IMR-90 (cell line): ENCODE measurements around the gene SIK2. TPM values are rescaled to one million over a fixed set of nuclear protein-coding genes. Genes with fewer than 3 reads are reported as not detected.

Experiments
- ATAC-seq: fragments of 200-7000 bp; cut with Tn5 transposase; 2 replicates; pipeline ENCODE4 v1.9.1; 2020; ENCODE audit warnings: low read depth, mild to moderate bottlenecking, moderate library complexity
- BruUV-seq: library from RNA; stranded (reverse); fragments of 400-500 nt; replicated peaks from 2 replicates; lab custom pipeline; 2021; lab: Mats Ljungman, UMichigan
- CTCF ChIA-PET: fragments of 300-600 bp; formaldehyde crosslinking; extraction: SDS; loops from one replicate; lab custom pipeline; 2021; ENCODE audit warnings: antibody characterized with exemption; lab: Yijun Ruan, JAX
- POLR2A ChIA-PET: fragments of 300-600 bp; sonication (Branson Sonifier 250); formaldehyde crosslinking; loops from one replicate; lab custom pipeline; 2022; ENCODE audit warnings: antibody characterized with exemption; ENCODE audit not compliant: unreplicated experiment; lab: Charles Lee
- DNase-seq: peaks from one replicate; pipeline ENCODE4 v3.0.0; 2013
- H2AFZ ChIP-seq: replicated peaks from 2 replicates; pipeline ENCODE3; 2013; ENCODE audit warnings: low read length, mild to moderate bottlenecking; ENCODE audit not compliant: poor library complexity
- H2AK5ac ChIP-seq: 2 replicates; pipeline ENCODE4 v1.6.1; 2013; ENCODE audit warnings: low read depth, low read length, inconsistent platforms
- H2AK9ac ChIP-seq: replicated peaks from 2 replicates; pipeline ENCODE3; 2013; ENCODE audit warnings: mild to moderate bottlenecking, low read depth, low read length, moderate library complexity; ENCODE audit not compliant: poor library complexity
- H2BK120ac ChIP-seq: 2 replicates; pipeline ENCODE4 v1.6.1; 2013; ENCODE audit warnings: low read depth, low read length, inconsistent platforms
- H2BK15ac ChIP-seq: 3 replicates; pipeline ENCODE4 v1.6.1; 2013; ENCODE audit warnings: low read depth, low read length, inconsistent platforms
- H2BK20ac ChIP-seq: 2 replicates; pipeline ENCODE4 v1.6.1; 2013; ENCODE audit warnings: low read depth, mild to moderate bottlenecking, inconsistent platforms, low read length, moderate library complexity
- H2BK5ac ChIP-seq: 2 replicates; pipeline ENCODE4 v1.6.1; 2013; ENCODE audit warnings: mild to moderate bottlenecking, low read depth, low read length, inconsistent platforms; ENCODE audit not compliant: poor library complexity, severe bottlenecking
- H3K14ac ChIP-seq: replicated peaks from 2 replicates; pipeline ENCODE4 v1.6.1; 2013; ENCODE audit warnings: low read depth, low read length, inconsistent platforms
- H3K18ac ChIP-seq: 2 replicates; pipeline ENCODE4 v1.6.1; 2013; ENCODE audit warnings: low read depth, low read length, control low read depth
- H3K23ac ChIP-seq: 2 replicates; pipeline ENCODE4 v1.6.1; 2013; ENCODE audit warnings: low read depth, low read length, inconsistent platforms
- H3K27ac ChIP-seq: 2 replicates; pipeline ENCODE4 v1.5.1; 2013; ENCODE audit warnings: mild to moderate bottlenecking, control low read depth, low read length; ENCODE audit not compliant: insufficient read depth
- H3K27me3 ChIP-seq: 2 replicates; pipeline ENCODE4 v1.6.1; 2013; ENCODE audit warnings: low read length; ENCODE audit not compliant: control insufficient read depth, insufficient read depth
- H3K36me3 ChIP-seq: 2 replicates; pipeline ENCODE4 v1.6.1; 2013; ENCODE audit warnings: low read length, mixed read lengths; ENCODE audit not compliant: control insufficient read depth, insufficient read depth
- H3K4ac ChIP-seq: 2 replicates; pipeline ENCODE4 v1.6.1; 2013; ENCODE audit warnings: low read depth, low read length, inconsistent platforms
- H3K4me1 ChIP-seq: 2 replicates; pipeline ENCODE4 v1.6.1; 2013; ENCODE audit warnings: low read length, mixed read lengths; ENCODE audit not compliant: control insufficient read depth, insufficient read depth
- H3K4me2 ChIP-seq: 2 replicates; pipeline ENCODE4 v1.6.1; 2013; ENCODE audit warnings: low read depth, mild to moderate bottlenecking, control low read depth, low read length, moderate library complexity
- H3K4me3 ChIP-seq: 2 replicates; pipeline ENCODE4 v1.5.1; 2013; ENCODE audit warnings: low read depth, mild to moderate bottlenecking, control low read depth, low read length, moderate library complexity; ENCODE audit not compliant: insufficient read depth
- H3K56ac ChIP-seq: 2 replicates; pipeline ENCODE4 v1.6.1; 2013; ENCODE audit warnings: low read length, inconsistent platforms; ENCODE audit not compliant: insufficient read depth; ENCODE audit errors: extremely low read depth
- H3K79me1 ChIP-seq, 2 experiments: 2 replicates each; pipeline ENCODE4 v1.6.1; 2013; ENCODE audit warnings: low read length in 2 of 2, inconsistent platforms in 1 of 2, low read depth in 1 of 2
- H3K9ac ChIP-seq: 2 replicates; pipeline ENCODE4 v1.6.1; 2013; ENCODE audit warnings: low read depth, low read length, control low read depth
- H3K9me1 ChIP-seq: 2 replicates; pipeline ENCODE4 v1.6.1; 2013; ENCODE audit warnings: low read length, inconsistent platforms; ENCODE audit not compliant: insufficient read depth
- H3K9me3 ChIP-seq: 2 replicates; pipeline ENCODE4 v1.6.1; 2013; ENCODE audit warnings: low read length; ENCODE audit not compliant: control insufficient read depth, insufficient read depth
- H4K20me1 ChIP-seq: 2 replicates; pipeline ENCODE4 v1.6.1; 2013; ENCODE audit warnings: low read length, inconsistent platforms; ENCODE audit not compliant: insufficient read depth
- H4K5ac ChIP-seq: 2 replicates; pipeline ENCODE4 v1.6.1; 2013; ENCODE audit warnings: mild to moderate bottlenecking, low read depth, low read length, control low read depth
- H4K8ac ChIP-seq, 2 experiments: 2 replicates each; pipeline ENCODE4 v1.6.1; 2013; ENCODE audit warnings: low read depth in 2 of 2, low read length in 2 of 2, control low read depth in 1 of 2, inconsistent platforms in 1 of 2
- H4K91ac ChIP-seq: 2 replicates; pipeline ENCODE4 v1.6.1; 2013; ENCODE audit warnings: low read depth, low read length, inconsistent platforms; ENCODE audit not compliant: insufficient read depth
- MAFK ChIP-seq: IDR thresholded peaks from 2 replicates; pipeline ENCODE4 v1.6.1; 2012; ENCODE audit warnings: low read depth, low read length, improper control_type of control experiment
- POLR2A ChIP-seq: IDR thresholded peaks from 2 replicates; pipeline ENCODE4 v1.6.1; 2012; ENCODE audit warnings: mild to moderate bottlenecking, low read depth, low read length
- RFX5 ChIP-seq: IDR thresholded peaks from 2 replicates; pipeline ENCODE4 v1.8.0; 2012; ENCODE audit warnings: low read depth, mild to moderate bottlenecking, low read length, moderate library complexity
- WGBS, 2 experiments: methylation state at CpG; one replicate each; pipeline versions ENCODE4 v1.1.5 to v1.1.7; 2013; ENCODE audit warnings: missing lambda C conversion rate in 2 of 2; ENCODE audit not compliant: insufficient read length in 1 of 2; ENCODE audit errors: extremely low coverage in 2 of 2; 5-methylcytosine and 5-hydroxymethylcytosine counted together
- dilution Hi-C: fragments of 300-500 bp; cut with HindIII; formaldehyde crosslinking; loops from one replicate; pipeline ENCODE4 v1.14.3; 2018; ENCODE audit warnings: low sequenced_read_pairs; ENCODE audit not compliant: unreplicated experiment
- in situ Hi-C: fragments of 300-500 bp; cut with MboI; formaldehyde crosslinking; loops from 3 replicates; pipeline ENCODE4 v1.14.3; 2019; ENCODE audit warnings: low sequenced_read_pairs, inconsistent platforms, mixed read lengths
- intact Hi-C: fragments of 100-400 bp; cut with micrococcal nuclease; formaldehyde crosslinking; loops from 2 replicates; pipeline ENCODE4 v1.10.0; 2022
- polyA plus RNA-seq, 3 experiments: library from polyadenylated mRNA; depleted of rRNA; stranded (reverse); fragments of >200 nt; gene quantifications; 2 replicates each; pipeline ENCODE4 v1.2.3, GENCODE V29; 2012; ENCODE audit warnings: low replicate concordance in 1 of 3
- total RNA-seq: library from RNA; depleted of rRNA; stranded (reverse); fragments of >200 nt; gene quantifications from 2 replicates; pipeline ENCODE4 v1.2.3, GENCODE V29; 2012
- TF ChIP-seq, protein P1 (sequence below): fragments of 150-350 bp; IDR thresholded peaks from 2 replicates; pipeline ENCODE4 v1.6.1; 2016; ENCODE audit warnings: low read depth, mild to moderate bottlenecking, low read length, moderate library complexity, borderline replicate concordance
- TF ChIP-seq, protein P2 (sequence below): conservative IDR thresholded peaks from 2 replicates; pipeline ENCODE4 v1.5.1; 2012; ENCODE audit warnings: mild to moderate bottlenecking, low read depth, low read length, improper control_type of control experiment

SIK2 gene
- total and polyA plus RNA-seq, 2 of the 4 experiments (the other 2 are of a cell fraction): 7.9 to 10.4 TPM

DNA sequence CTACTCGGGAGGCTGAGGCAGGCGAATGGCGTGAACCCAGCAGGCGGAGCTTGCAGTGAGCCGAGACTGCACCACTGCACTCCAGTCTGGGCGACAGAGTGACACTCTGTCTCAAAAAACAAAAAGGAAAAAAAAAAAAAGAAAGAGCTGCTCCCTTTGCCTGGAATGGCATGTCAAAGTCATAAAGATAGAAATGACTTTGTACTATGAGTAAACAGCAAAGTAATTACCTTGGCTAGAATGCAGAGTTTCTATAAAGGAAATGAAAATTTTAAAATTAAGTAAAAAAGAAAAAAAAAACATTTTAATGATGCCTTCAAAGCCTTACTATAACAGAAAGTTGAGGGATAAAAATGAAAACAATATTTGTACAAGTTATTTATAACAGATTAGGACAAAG lies 153.8 kb downstream of the SIK2 start:
- H3K18ac ChIP-seq: no peak overlapping the region
- no TSS peak for BruUV-seq

More for the DNA sequence above, 153.8 kb downstream of the SIK2 start:
- Histone ChIP-seq H3K79me1 (peaks cover 20 to 33% of the 10 kb centered on the region in 2 experiments), H2BK5ac (no peak overlapping the region), H2BK20ac (no peak overlapping the region), H3K4me2 (no peak overlapping the region), H3K56ac (no peak overlapping the region), H3K9ac (no peak overlapping the region), H2AK5ac (no peak overlapping the region), H2AK9ac (no peak overlapping the region), H2AFZ (no peak overlapping the region), H3K27me3 (no peaks in the 10 kb centered on the region), H3K4me1 (no peaks in the 10 kb centered on the region; the same call in 1 of the 2 replicates), H2BK15ac (no peak overlapping the region), H2BK120ac (no peak overlapping the region), H3K23ac (no peak overlapping the region), H3K14ac (no peak overlapping the region), H3K4ac (no peak overlapping the region), H3K4me3 (no peak overlapping the region), H3K9me1 (0 out of 2 replicates have a peak, but pooled peaks cover 4% of the 10 kb centered on the region), H3K9me3 (no peaks in the 10 kb centered on the region), H3K27ac (no peak overlapping the region), H4K8ac (no peak overlapping the region), H4K20me1 (no peaks in the 10 kb centered on the region), H3K36me3 (peaks cover 66% of the 10 kb centered on the region), H4K5ac (no peak overlapping the region), H4K91ac (no peak overlapping the region)
- dilution Hi-C loops (no loop called here), intact Hi-C loops (no loop called here), in situ Hi-C loops (no loop called here)
- DNase-seq (no peak), ATAC-seq (no peak)
- no peak for TF ChIP-seq POLR2A
- no peak for TF ChIP-seq MAFK
- TF ChIP-seq, protein P1, sequence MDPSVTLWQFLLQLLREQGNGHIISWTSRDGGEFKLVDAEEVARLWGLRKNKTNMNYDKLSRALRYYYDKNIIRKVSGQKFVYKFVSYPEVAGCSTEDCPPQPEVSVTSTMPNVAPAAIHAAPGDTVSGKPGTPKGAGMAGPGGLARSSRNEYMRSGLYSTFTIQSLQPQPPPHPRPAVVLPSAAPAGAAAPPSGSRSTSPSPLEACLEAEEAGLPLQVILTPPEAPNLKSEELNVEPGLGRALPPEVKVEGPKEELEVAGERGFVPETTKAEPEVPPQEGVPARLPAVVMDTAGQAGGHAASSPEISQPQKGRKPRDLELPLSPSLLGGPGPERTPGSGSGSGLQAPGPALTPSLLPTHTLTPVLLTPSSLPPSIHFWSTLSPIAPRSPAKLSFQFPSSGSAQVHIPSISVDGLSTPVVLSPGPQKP: no peak
- TF ChIP-seq, protein P2, sequence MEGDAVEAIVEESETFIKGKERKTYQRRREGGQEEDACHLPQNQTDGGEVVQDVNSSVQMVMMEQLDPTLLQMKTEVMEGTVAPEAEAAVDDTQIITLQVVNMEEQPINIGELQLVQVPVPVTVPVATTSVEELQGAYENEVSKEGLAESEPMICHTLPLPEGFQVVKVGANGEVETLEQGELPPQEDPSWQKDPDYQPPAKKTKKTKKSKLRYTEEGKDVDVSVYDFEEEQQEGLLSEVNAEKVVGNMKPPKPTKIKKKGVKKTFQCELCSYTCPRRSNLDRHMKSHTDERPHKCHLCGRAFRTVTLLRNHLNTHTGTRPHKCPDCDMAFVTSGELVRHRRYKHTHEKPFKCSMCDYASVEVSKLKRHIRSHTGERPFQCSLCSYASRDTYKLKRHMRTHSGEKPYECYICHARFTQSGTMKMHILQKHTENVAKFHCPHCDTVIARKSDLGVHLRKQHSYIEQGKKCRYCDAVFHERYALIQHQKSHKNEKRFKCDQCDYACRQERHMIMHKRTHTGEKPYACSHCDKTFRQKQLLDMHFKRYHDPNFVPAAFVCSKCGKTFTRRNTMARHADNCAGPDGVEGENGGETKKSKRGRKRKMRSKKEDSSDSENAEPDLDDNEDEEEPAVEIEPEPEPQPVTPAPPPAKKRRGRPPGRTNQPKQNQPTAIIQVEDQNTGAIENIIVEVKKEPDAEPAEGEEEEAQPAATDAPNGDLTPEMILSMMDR: no peak
- no peak for TF ChIP-seq RFX5
- POLR2A ChIA-PET: no interaction called here
- 100% methylated on average over 3 of the region's 6 CpGs; no CpG with 5 or more reads in 1 of the 2 experiments for WGBS, 2 experiments
- CTCF ChIA-PET: no interaction called here
